ENCODE data around the gene FAAP20. TPM values are rescaled to one million over a fixed set of nuclear protein-coding genes. Genes with fewer than 3 reads are reported as not detected.
A peak's percentile ranks its signal among the peaks of the same experiment; 100 is the strongest.

The FAAP20 gene
- total RNA-seq, 8 experiments from 2014 or later: 8.9 to 50.6 (median 25.5) TPM

GRCh38 chr1:2194898-2195673, 514 bp upstream of the FAAP20 start:
- in situ Hi-C loops (cut with MboI; ENCODE audit: low pct_unique_long_range_greater_than_20kb in 2 of 9, low sequenced_read_pairs in 9 of 9, unreplicated experiment in 9 of 9): loop anchor here in 7 of 9 experiments (5.0 to 25.0 kb wide), 4 partner anchors 180 to 192 kb away; partner anchors contain the start of genes MORN1 (in 3 of the 7) and RER1 (in 3 of the 7)
- WGBS, 10 experiments: 0% methylated on average over 1 to 5 of the region's 35 CpGs; no CpG with 5 or more reads in 5 of the 10 experiments
- Histone ChIP-seq H3K4me1 (replicated peaks in 1 of 2) (peaks cover 55 to 61% of the 10 kb centered on the region in 2 donors), H3K4me3 (peak overlapping the region; percentile 52 to 75 (median 67)), H3K27ac (peak overlapping the region; percentile 77 to 87)
- ATAC-seq (replicated peaks in 6 of 8): peak; percentile 8 to 73 (median 40)

- H3K27ac ChIP-seq: peak overlapping the region in 1 of 2 donors; percentile 87
- H3K4me1 ChIP-seq (replicated peaks in 1 of 2): peaks cover 51 to 56% of the 10 kb centered on the region in 2 donors
- peak overlapping the region; percentile 52 to 75 (median 67) for H3K4me3 ChIP-seq
- ATAC-seq (replicated peaks in 6 of 8): peak in 1 of 8 experiments; percentile 0
- in situ Hi-C loops (cut with MboI; ENCODE audit: low pct_unique_long_range_greater_than_20kb in 2 of 9, low sequenced_read_pairs in 9 of 9, unreplicated experiment in 9 of 9): loop anchor here in 7 of 9 experiments (5.0 to 25.0 kb wide), 4 partner anchors 181 to 194 kb away; partner anchors contain the start of genes MORN1 (in 3 of the 7) and RER1 (in 3 of the 7)
- WGBS, 10 experiments: 33 to 86% (median 72%) methylated on average over 1 to 9 of the region's 44 CpGs; no CpG with 5 or more reads in 5 of the 10 experiments
Measured at GRCh38 chr1:2193514-2194281, 874 bp downstream of the FAAP20 start.

- WGBS, 10 experiments: 0 to 95% (median 87%) methylated on average over 2 to 23 of the region's 30 CpGs; no CpG with 5 or more reads in 2 of the 10 experiments
- Histone ChIP-seq H3K4me3 (no peak overlapping the region), H3K4me1 (replicated peaks in 1 of 2) (peaks cover 40 to 44% of the 10 kb centered on the region in 2 donors), H3K27ac (no peak overlapping the region)
- in situ Hi-C loops (cut with MboI; ENCODE audit: low pct_unique_long_range_greater_than_20kb in 2 of 9, low sequenced_read_pairs in 9 of 9, unreplicated experiment in 9 of 9): loop anchor here in 7 of 9 experiments (5.0 to 25.0 kb wide), 4 partner anchors 182 to 195 kb away; partner anchors contain the start of genes MORN1 (in 3 of the 7) and RER1 (in 3 of the 7)
- ATAC-seq (replicated peaks in 6 of 8): no peak
Measured at GRCh38 chr1:2192031-2192995, 2.3 kb downstream of the FAAP20 start.

- WGBS, 10 experiments: 90 to 100% (median 96%) methylated on average over 1 to 13 of the region's 19 CpGs; no CpG with 5 or more reads in 6 of the 10 experiments
- H3K4me3 ChIP-seq: peak overlapping the region; percentile 23 to 45 (median 35)
- in situ Hi-C loops (cut with MboI; ENCODE audit: low pct_unique_long_range_greater_than_20kb in 2 of 9, low sequenced_read_pairs in 9 of 9, unreplicated experiment in 9 of 9): loop anchor here in 7 of 9 experiments (5.0 to 25.0 kb wide), 4 partner anchors 184 to 197 kb away; partner anchors contain the start of genes MORN1 (in 3 of the 7) and RER1 (in 3 of the 7)
- peak overlapping the region; percentile 95 for H3K27ac ChIP-seq
- ATAC-seq (replicated peaks in 6 of 8): peak in 1 of 8 experiments; percentile 0
- H3K4me1 ChIP-seq (replicated peaks in 1 of 2): peaks cover 33 to 36% of the 10 kb centered on the region in 2 donors
Measured at GRCh38 chr1:2190491-2190976, 4.0 kb downstream of the FAAP20 start.

- in situ Hi-C loops (cut with MboI; ENCODE audit: low pct_unique_long_range_greater_than_20kb in 2 of 9, low sequenced_read_pairs in 9 of 9, unreplicated experiment in 9 of 9): loop anchor here in 7 of 9 experiments (5.0 to 25.0 kb wide), 4 partner anchors 185 to 198 kb away; partner anchors contain the start of genes MORN1 (in 3 of the 7) and RER1 (in 3 of the 7)
- peak overlapping the region; percentile 95 for H3K27ac ChIP-seq
Measured at GRCh38 chr1:2189459-2190425, 4.8 kb downstream of the FAAP20 start.

GRCh38 chr1:2188336-2188735, 6.2 kb downstream of the FAAP20 start:
- Histone ChIP-seq H3K4me3 (no peak overlapping the region), H3K27ac (peak overlapping the region in 1 of 2 donors; percentile 95), H3K4me1 (replicated peaks in 1 of 2) (peaks cover 22% of the 10 kb centered on the region in 2 donors)
- in situ Hi-C loops (cut with MboI; ENCODE audit: low pct_unique_long_range_greater_than_20kb in 2 of 9, low sequenced_read_pairs in 9 of 9, unreplicated experiment in 9 of 9): loop anchor here in 3 of 9 experiments (25.0 kb wide), 1 partner anchor 199 kb away; the partner anchor contains the start of genes MORN1 (in 3 of the 3) and RER1 (in 3 of the 3)
- no peak for ATAC-seq (replicated peaks in 6 of 8)
- 83 to 96% (median 91%) methylated on average over 5 to 9 of the region's 16 CpGs; no CpG with 5 or more reads in 6 of the 10 experiments for WGBS, 10 experiments

More at GRCh38 chr1:2189459-2190425, 4.8 kb downstream of the FAAP20 start:
- Histone ChIP-seq H3K4me3 (peak overlapping the region; percentile 23 to 45 (median 35)), H3K4me1 (replicated peaks in 1 of 2) (peaks cover 28% of the 10 kb centered on the region in 2 donors)
- ATAC-seq (replicated peaks in 6 of 8): peak; percentile 87 to 93 (median 92)
- 0 to 41% (median 11%) methylated on average over 1 to 25 of the region's 65 CpGs for WGBS, 10 experiments

GRCh38 chr1:2187619-2188018, 7.0 kb downstream of the FAAP20 start:
- in situ Hi-C loops (cut with MboI; ENCODE audit: low pct_unique_long_range_greater_than_20kb in 2 of 9, low sequenced_read_pairs in 9 of 9, unreplicated experiment in 9 of 9): loop anchor here in 3 of 9 experiments (25.0 kb wide), 1 partner anchor 200 kb away; the partner anchor contains the start of genes MORN1 (in 3 of the 3) and RER1 (in 3 of the 3)
- Histone ChIP-seq H3K27ac (no peak overlapping the region), H3K4me1 (replicated peaks in 1 of 2) (peaks cover 22% of the 10 kb centered on the region in 2 donors), H3K4me3 (no peak overlapping the region)
- ATAC-seq (replicated peaks in 6 of 8): peak in 3 of 8 experiments; percentile 2 to 13 (median 5)
- 81 to 93% (median 92%) methylated on average over 2 to 4 of the region's 13 CpGs; no CpG with 5 or more reads in 7 of the 10 experiments for WGBS, 10 experiments

GRCh38 chr1:2186901-2187300, 7.7 kb downstream of the FAAP20 start:
- no peak overlapping the region for H3K27ac ChIP-seq
- no peak overlapping the region for H3K4me3 ChIP-seq
- no peak for ATAC-seq (replicated peaks in 6 of 8)
- WGBS, 10 experiments: 59 to 100% (median 86%) methylated on average over 2 to 9 of the region's 9 CpGs
- in situ Hi-C loops (cut with MboI; ENCODE audit: low pct_unique_long_range_greater_than_20kb in 2 of 9, low sequenced_read_pairs in 9 of 9, unreplicated experiment in 9 of 9): loop anchor here in 3 of 9 experiments (25.0 kb wide), 1 partner anchor 200 kb away; the partner anchor contains the start of genes MORN1 (in 3 of the 3) and RER1 (in 3 of the 3)
- peaks cover 22% of the 10 kb centered on the region in 2 donors for H3K4me1 ChIP-seq (replicated peaks in 1 of 2)

- in situ Hi-C loops (cut with MboI; ENCODE audit: low pct_unique_long_range_greater_than_20kb in 2 of 9, low sequenced_read_pairs in 9 of 9, unreplicated experiment in 9 of 9): loop anchor here in 3 of 9 experiments (25.0 kb wide), 1 partner anchor 201 kb away; the partner anchor contains the start of genes MORN1 (in 3 of the 3) and RER1 (in 3 of the 3)
- Histone ChIP-seq H3K27ac (no peak overlapping the region), H3K4me1 (replicated peaks in 1 of 2) (peaks cover 19 to 20% of the 10 kb centered on the region in 2 donors), H3K4me3 (no peak overlapping the region)
- 67 to 89% (median 86%) methylated on average over 3 to 21 of the region's 38 CpGs; no CpG with 5 or more reads in 5 of the 10 experiments for WGBS, 10 experiments
- ATAC-seq (replicated peaks in 6 of 8): no peak
Measured at GRCh38 chr1:2185880-2186855, 8.4 kb downstream of the FAAP20 start.

Measured in motor neuron (in vitro differentiated cells).